ENCODE results near the gene KRTAP10-2.
A peak's percentile ranks its signal among the peaks of the same experiment; 100 is the strongest.
"Not testable (repeated sequence)": the region's sequence is repeated elsewhere in the genome, so short reads cannot be mapped to it uniquely, and the experiment has no call there.

The KRTAP10-2 gene

GRCh38 chr21:44551340-44551961 lies at the start of gene KRTAP10-2:
Gene KRTAP10-2, minus strand, starts transcription at chr21:44551505. Its CDS starts 47 bp downstream, at chr21:44551458.
- no peak for DNase-seq

GRCh38 chr21:44601091-44601490 lies 49.8 kb upstream of the KRTAP10-2 start:
- DNase-seq: not testable (repeated sequence)

- not testable (repeated sequence) for DNase-seq
Measured at GRCh38 chr21:44600118-44600978, 49.0 kb upstream of the KRTAP10-2 start, which contains the start of gene KRTAP10-7. Gene KRTAP10-7, plus strand, starts transcription at chr21:44600597. Its CDS starts 25 bp downstream, at chr21:44600622.

- DNase-seq: no peak
Measured at GRCh38 chr21:44599264-44600029, 48.1 kb upstream of the KRTAP10-2 start.

GRCh38 chr21:44598061-44598460 lies 46.8 kb upstream of the KRTAP10-2 start:
- no peak for DNase-seq

GRCh38 chr21:44596068-44596725 lies 44.9 kb upstream of the KRTAP10-2 start:
- DNase-seq: no peak

GRCh38 chr21:44595524-44595923 lies 44.2 kb upstream of the KRTAP10-2 start:
- no peak for DNase-seq

- DNase-seq: no peak
Measured at GRCh38 chr21:44594406-44594916, 43.2 kb upstream of the KRTAP10-2 start.

GRCh38 chr21:44593598-44594405 lies 42.5 kb upstream of the KRTAP10-2 start:
- DNase-seq: peak; percentile 31

GRCh38 chr21:44592446-44593311 lies 41.4 kb upstream of the KRTAP10-2 start, which contains the start of gene KRTAP10-6:
Gene KRTAP10-6, minus strand, starts transcription at chr21:44592505. Its CDS starts 21 bp downstream, at chr21:44592484.
- DNase-seq: no peak

- not testable (repeated sequence) for DNase-seq
Measured at GRCh38 chr21:44591801-44592130, 40.5 kb upstream of the KRTAP10-2 start.

GRCh38 chr21:44590897-44591800 lies 39.8 kb upstream of the KRTAP10-2 start:
- DNase-seq: not testable (repeated sequence)

GRCh38 chr21:44590311-44590721 lies 39.0 kb upstream of the KRTAP10-2 start:
- DNase-seq: no peak

- DNase-seq: no peak
Measured at GRCh38 chr21:44589586-44590305, 38.4 kb upstream of the KRTAP10-2 start.

- DNase-seq: no peak
Measured at GRCh38 chr21:44589094-44589493, 37.8 kb upstream of the KRTAP10-2 start.

GRCh38 chr21:44585892-44586291 lies 34.6 kb upstream of the KRTAP10-2 start:
- no peak for DNase-seq

- DNase-seq: no peak
Measured at GRCh38 chr21:44583800-44584147, 32.5 kb upstream of the KRTAP10-2 start.

- DNase-seq: no peak
Measured at GRCh38 chr21:44583089-44583799, 31.9 kb upstream of the KRTAP10-2 start.

Data from MV-4-11 (cell line).